ENCODE results near the gene HMOX2. TPM values are rescaled to one million over a fixed set of nuclear protein-coding genes. Genes with fewer than 3 reads are reported as not detected.

The HMOX2 gene
- total RNA-seq, 1 experiment from 2014 or later = 72.6 TPM

DNA sequence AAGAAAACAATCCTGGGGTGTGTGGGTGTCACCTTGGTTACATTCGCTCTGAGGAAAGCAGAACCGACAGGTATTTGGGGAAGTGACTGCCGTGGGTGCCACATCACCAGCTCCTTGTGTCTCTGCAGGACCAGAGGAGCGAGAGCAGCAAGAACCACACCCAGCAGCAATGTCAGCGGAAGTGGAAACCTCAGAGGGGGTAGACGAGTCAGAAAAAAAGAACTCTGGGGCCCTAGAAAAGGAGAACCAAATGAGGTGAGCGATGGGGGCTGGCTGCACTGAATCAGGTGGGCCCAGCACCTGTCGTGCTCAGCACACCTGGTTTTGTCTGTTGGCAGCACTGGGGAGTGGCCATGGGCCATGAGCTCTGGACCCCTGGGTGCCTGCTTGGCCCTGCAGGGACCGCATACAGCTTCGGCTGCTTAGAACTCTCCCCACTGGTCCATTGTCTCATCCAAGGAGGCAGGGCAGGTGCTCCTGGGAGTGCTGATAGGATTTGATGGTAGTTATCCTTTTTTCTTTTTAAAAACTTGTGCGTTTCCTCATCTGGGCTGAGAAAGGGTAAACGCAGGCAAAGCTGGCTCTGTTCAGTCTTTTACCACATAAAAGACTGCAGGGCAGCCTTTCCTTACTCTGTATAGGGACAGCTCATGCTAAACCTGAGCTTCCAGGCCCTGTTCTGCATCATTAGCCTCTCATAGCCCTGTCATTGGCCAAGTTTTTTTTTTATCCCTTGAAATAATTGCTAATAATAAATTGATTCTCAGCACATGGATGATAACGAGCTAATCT lies 29.4 kb downstream of the HMOX2 start:
- ATAC-seq (no peak), DNase-seq (ENCODE audit: low read depth, low spot score) (no peak)
- POLR2A ChIA-PET = interaction anchor here (0.5 kb wide), 1 partner anchor 130 kb away, joined by 3 read pairs; no protein-coding TSS in a partner anchor
- no peak for TF ChIP-seq POLR2AphosphoS5 (IDR thresholded peaks at IDR 0.05; ENCODE audit: low read depth, low read length)
- no peak for TF ChIP-seq SIN3A (IDR thresholded peaks at IDR 0.05; ENCODE audit: borderline replicate concordance, insufficient read depth, low read depth, low read length)
- TF ChIP-seq, protein P1, sequence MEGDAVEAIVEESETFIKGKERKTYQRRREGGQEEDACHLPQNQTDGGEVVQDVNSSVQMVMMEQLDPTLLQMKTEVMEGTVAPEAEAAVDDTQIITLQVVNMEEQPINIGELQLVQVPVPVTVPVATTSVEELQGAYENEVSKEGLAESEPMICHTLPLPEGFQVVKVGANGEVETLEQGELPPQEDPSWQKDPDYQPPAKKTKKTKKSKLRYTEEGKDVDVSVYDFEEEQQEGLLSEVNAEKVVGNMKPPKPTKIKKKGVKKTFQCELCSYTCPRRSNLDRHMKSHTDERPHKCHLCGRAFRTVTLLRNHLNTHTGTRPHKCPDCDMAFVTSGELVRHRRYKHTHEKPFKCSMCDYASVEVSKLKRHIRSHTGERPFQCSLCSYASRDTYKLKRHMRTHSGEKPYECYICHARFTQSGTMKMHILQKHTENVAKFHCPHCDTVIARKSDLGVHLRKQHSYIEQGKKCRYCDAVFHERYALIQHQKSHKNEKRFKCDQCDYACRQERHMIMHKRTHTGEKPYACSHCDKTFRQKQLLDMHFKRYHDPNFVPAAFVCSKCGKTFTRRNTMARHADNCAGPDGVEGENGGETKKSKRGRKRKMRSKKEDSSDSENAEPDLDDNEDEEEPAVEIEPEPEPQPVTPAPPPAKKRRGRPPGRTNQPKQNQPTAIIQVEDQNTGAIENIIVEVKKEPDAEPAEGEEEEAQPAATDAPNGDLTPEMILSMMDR (IDR thresholded peaks at IDR 0.05) = no peak
- no peak for TF ChIP-seq TCF7L2 (IDR thresholded peaks at IDR 0.05; ENCODE audit: low read depth, low read length)
- TF ChIP-seq, protein P2, sequence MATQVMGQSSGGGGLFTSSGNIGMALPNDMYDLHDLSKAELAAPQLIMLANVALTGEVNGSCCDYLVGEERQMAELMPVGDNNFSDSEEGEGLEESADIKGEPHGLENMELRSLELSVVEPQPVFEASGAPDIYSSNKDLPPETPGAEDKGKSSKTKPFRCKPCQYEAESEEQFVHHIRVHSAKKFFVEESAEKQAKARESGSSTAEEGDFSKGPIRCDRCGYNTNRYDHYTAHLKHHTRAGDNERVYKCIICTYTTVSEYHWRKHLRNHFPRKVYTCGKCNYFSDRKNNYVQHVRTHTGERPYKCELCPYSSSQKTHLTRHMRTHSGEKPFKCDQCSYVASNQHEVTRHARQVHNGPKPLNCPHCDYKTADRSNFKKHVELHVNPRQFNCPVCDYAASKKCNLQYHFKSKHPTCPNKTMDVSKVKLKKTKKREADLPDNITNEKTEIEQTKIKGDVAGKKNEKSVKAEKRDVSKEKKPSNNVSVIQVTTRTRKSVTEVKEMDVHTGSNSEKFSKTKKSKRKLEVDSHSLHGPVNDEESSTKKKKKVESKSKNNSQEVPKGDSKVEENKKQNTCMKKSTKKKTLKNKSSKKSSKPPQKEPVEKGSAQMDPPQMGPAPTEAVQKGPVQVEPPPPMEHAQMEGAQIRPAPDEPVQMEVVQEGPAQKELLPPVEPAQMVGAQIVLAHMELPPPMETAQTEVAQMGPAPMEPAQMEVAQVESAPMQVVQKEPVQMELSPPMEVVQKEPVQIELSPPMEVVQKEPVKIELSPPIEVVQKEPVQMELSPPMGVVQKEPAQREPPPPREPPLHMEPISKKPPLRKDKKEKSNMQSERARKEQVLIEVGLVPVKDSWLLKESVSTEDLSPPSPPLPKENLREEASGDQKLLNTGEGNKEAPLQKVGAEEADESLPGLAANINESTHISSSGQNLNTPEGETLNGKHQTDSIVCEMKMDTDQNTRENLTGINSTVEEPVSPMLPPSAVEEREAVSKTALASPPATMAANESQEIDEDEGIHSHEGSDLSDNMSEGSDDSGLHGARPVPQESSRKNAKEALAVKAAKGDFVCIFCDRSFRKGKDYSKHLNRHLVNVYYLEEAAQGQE (IDR thresholded peaks at IDR 0.05; ENCODE audit: insufficient read depth in 1 of 2, low read depth in 2 of 2, low read length in 1 of 2) = no peak
- peaks cover 2% of the 10 kb centered on the region; the same call in 1 of the 2 replicates for H3K36me3 ChIP-seq (ENCODE audit: control insufficient read depth, insufficient read depth, low read length)
- BruUV-seq (replicated peaks) = no TSS peak
- H3K9me3 ChIP-seq (ENCODE audit: control insufficient read depth, insufficient read depth, low read depth, low read length) = no peaks in the 10 kb centered on the region
- in situ Hi-C loops (cut with HindIII; ENCODE audit: low pct_unique_long_range_greater_than_20kb, low sequenced_read_pairs) (no loop called here), intact Hi-C loops (cut with micrococcal nuclease; ENCODE audit: unreplicated experiment) (no loop called here)
- peaks cover 12% of the 10 kb centered on the region for H3K4me1 ChIP-seq (ENCODE audit: control insufficient read depth, insufficient read depth, low read length)
- H3K27me3 ChIP-seq (ENCODE audit: control insufficient read depth, insufficient read depth, low read length) = no peaks in the 10 kb centered on the region
- no peak overlapping the region for H3K4me3 ChIP-seq (ENCODE audit: low read depth in 2 of 2, low read length in 2 of 2)
- no peak overlapping the region for H3K27ac ChIP-seq (ENCODE audit: low read length)
- CTCF ChIA-PET = no interaction called here

DNA sequence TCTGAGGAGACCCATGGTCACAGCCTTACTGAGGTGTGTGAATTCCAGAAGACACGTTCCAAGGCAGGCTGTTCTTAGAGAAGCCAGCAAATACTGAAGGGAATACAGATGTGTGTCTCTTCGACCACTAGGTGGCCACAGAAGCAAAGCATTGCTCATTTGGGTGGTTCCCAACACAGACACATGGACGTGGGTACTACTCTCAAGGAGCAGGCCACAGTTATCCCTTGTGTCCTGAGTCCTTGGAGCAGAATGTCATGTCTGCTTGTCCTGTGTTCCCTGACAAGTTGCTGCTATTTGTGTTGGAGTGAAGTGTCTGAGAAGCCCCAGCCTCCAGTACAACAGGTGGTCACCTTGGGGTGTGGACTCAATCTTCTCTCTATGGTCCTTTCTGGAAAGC lies 30.3 kb downstream of the HMOX2 start:
- no peak overlapping the region for H3K4me3 ChIP-seq (ENCODE audit: low read depth in 2 of 2, low read length in 2 of 2)
- H3K4me1 ChIP-seq (ENCODE audit: control insufficient read depth, insufficient read depth, low read length) = peaks cover 3% of the 10 kb centered on the region; the same call in 1 of the 2 replicates
- peak; percentile 90 for ATAC-seq
- intact Hi-C loops (cut with micrococcal nuclease; ENCODE audit: unreplicated experiment) (no loop called here), in situ Hi-C loops (cut with HindIII; ENCODE audit: low pct_unique_long_range_greater_than_20kb, low sequenced_read_pairs) (no loop called here)
- DNase-seq (ENCODE audit: low read depth, low spot score) = peak; percentile 58
- H3K9me3 ChIP-seq (ENCODE audit: control insufficient read depth, insufficient read depth, low read depth, low read length) = no peaks in the 10 kb centered on the region
- CTCF ChIA-PET = interaction anchor here (0.8 to 0.9 kb wide), 2 partner anchors 10 to 79 kb away, joined by 4 to 5 read pairs; no protein-coding TSS in a partner anchor
- TF ChIP-seq, protein P1 (IDR thresholded peaks at IDR 0.05) = peak; percentile 88
- TF ChIP-seq TCF7L2 (IDR thresholded peaks at IDR 0.05; ENCODE audit: low read depth, low read length) = no peak
- H3K27ac ChIP-seq (ENCODE audit: low read length) = no peak overlapping the region
- no TSS peak for BruUV-seq (replicated peaks)
- no peaks in the 10 kb centered on the region for H3K27me3 ChIP-seq (ENCODE audit: control insufficient read depth, insufficient read depth, low read length)
- H3K36me3 ChIP-seq (ENCODE audit: control insufficient read depth, insufficient read depth, low read length) = peaks cover 2% of the 10 kb centered on the region; the same call in 1 of the 2 replicates
- POLR2A ChIA-PET = no interaction called here

Data from Panc1 (cell line).